HG02885 (cell line): ENCODE results near the gene TCERG1.

Experiments used
- ATAC-seq: cut with Tn5 transposase; IDR thresholded peaks from one replicate; pipeline ENCODE4 v1.9.1; 2021; ENCODE audit warnings: mild to moderate bottlenecking; ENCODE audit not compliant: unreplicated experiment, poor library complexity

TCERG1 gene

GRCh38 chr5:146560205-146560812 lies 113.2 kb downstream of the TCERG1 start:
- ATAC-seq: no peak
